ENCODE data around the gene CCSER1.

GRCh38 chr4:90474484-90474883 lies 347.3 kb downstream of the CCSER1 start:
- TF ChIP-seq CTCF (IDR thresholded peaks at IDR 0.05; ENCODE audit: poor library complexity) (no peak), EZH2 (IDR thresholded peaks at IDR 0.05; ENCODE audit: borderline replicate concordance) (no peak), EZH2phosphoT487 (IDR thresholded peaks at IDR 0.05; ENCODE audit: low read depth, severe bottlenecking, unreplicated experiment) (no peak)

All from hepatocyte (in vitro differentiated cells).